ENCODE results near the gene WBP4.
"Not testable (repeated sequence)": the region's sequence is repeated elsewhere in the genome, so short reads cannot be mapped to it uniquely, and the experiment has no call there.

The WBP4 gene

GRCh38 chr13:41111454-41111853 lies 50.1 kb downstream of the WBP4 start:
- TF ChIP-seq Cebpa-rat (IDR thresholded peaks at IDR 0.05) = no peak
- Histone ChIP-seq H3K4me2 (no peak overlapping the region), H3K9ac (no peak overlapping the region), H3K4me1 (peaks cover 0 to 5% (median 0%) of the 10 kb centered on the region in 10 experiments; a peak in 5 of 20 replicates), H3K36me3 (no peaks in the 10 kb centered on the region), H3K4me3 (no peak overlapping the region), H3K27ac (no peak overlapping the region), H3K27me3 (no peaks in the 10 kb centered on the region), H3K9me3 (replicated peaks in 1 of 11) (peaks cover 10 to 21% (median 16%) of the 10 kb centered on the region in 11 experiments), H4K20me1 (no peaks in the 10 kb centered on the region)

- Histone ChIP-seq H3K4me2 (no peak overlapping the region), H3K27me3 (no peaks in the 10 kb centered on the region), H3K27ac (no peak overlapping the region), H3K9ac (no peak overlapping the region), H3K9me3 (replicated peaks in 1 of 11) (no peaks in the 10 kb centered on the region), H3K4me1 (no peaks in the 10 kb centered on the region), H4K20me1 (no peaks in the 10 kb centered on the region), H3K36me3 (no peaks in the 10 kb centered on the region), H3K4me3 (no peak overlapping the region)
- no peak for TF ChIP-seq Cebpa-rat (IDR thresholded peaks at IDR 0.05)
Measured at GRCh38 chr13:41117869-41118268, 56.6 kb downstream of the WBP4 start.

GRCh38 chr13:41122838-41123237 lies 61.5 kb downstream of the WBP4 start:
- Histone ChIP-seq H3K4me1 (no peaks in the 10 kb centered on the region), H3K4me3 (no peak overlapping the region), H3K27ac (no peak overlapping the region)

GRCh38 chr13:41127701-41128100 lies 66.4 kb downstream of the WBP4 start:
- Histone ChIP-seq H3K27ac (no peak overlapping the region), H3K36me3 (peaks cover 0 to 50% (median 26%) of the 10 kb centered on the region in 11 experiments; a peak in 18 of 22 replicates), H4K20me1 (peaks cover 0 to 4% (median 0%) of the 10 kb centered on the region in 11 experiments; a peak in 2 of 22 replicates), H3K4me2 (no peak overlapping the region), H3K4me1 (peaks cover 18 to 37% (median 27%) of the 10 kb centered on the region in 10 experiments), H3K9ac (no peak overlapping the region), H3K9me3 (replicated peaks in 1 of 11) (peaks cover 8 to 34% (median 19%) of the 10 kb centered on the region in 11 experiments; a peak in 19 of 22 replicates), H3K27me3 (no peaks in the 10 kb centered on the region), H3K4me3 (no peak overlapping the region)
- TF ChIP-seq Cebpa-rat (IDR thresholded peaks at IDR 0.05) = no peak

More at GRCh38 chr13:41122838-41123237, 61.5 kb downstream of the WBP4 start:
- Histone ChIP-seq H3K4me2 (no peak overlapping the region), H3K9me3 (replicated peaks in 1 of 11) (peaks cover 8 to 19% (median 12%) of the 10 kb centered on the region in 11 experiments; a peak in 19 of 22 replicates), H3K36me3 (peaks cover 0 to 26% (median 15%) of the 10 kb centered on the region in 11 experiments; a peak in 18 of 22 replicates), H3K27me3 (no peaks in the 10 kb centered on the region), H3K9ac (no peak overlapping the region), H4K20me1 (peaks cover 0 to 4% (median 0%) of the 10 kb centered on the region in 11 experiments; a peak in 1 of 22 replicates)
- no peak for TF ChIP-seq Cebpa-rat (IDR thresholded peaks at IDR 0.05)

GRCh38 chr13:41130356-41130755 lies 69.0 kb downstream of the WBP4 start:
- no peak for TF ChIP-seq Cebpa-rat (IDR thresholded peaks at IDR 0.05)
- H3K4me3 ChIP-seq = peak overlapping the region in 5 of 10 experiments; percentile 3 to 78 (median 68); a peak in 7 of 20 replicates

GRCh38 chr13:41131189-41131588 lies 69.9 kb downstream of the WBP4 start:
- H3K27ac ChIP-seq, H3K9ac ChIP-seq: not testable (repeated sequence)

More at GRCh38 chr13:41130356-41130755, 69.0 kb downstream of the WBP4 start:
- no peak overlapping the region for H3K27ac ChIP-seq
- H3K4me2 ChIP-seq = peak overlapping the region; percentile 55 to 93 (median 86)
- peaks cover 8 to 32% (median 19%) of the 10 kb centered on the region in 11 experiments; a peak in 19 of 22 replicates for H3K9me3 ChIP-seq (replicated peaks in 1 of 11)
- peaks cover 25 to 46% (median 35%) of the 10 kb centered on the region in 10 experiments for H3K4me1 ChIP-seq
- H3K36me3 ChIP-seq = peaks cover 0 to 50% (median 26%) of the 10 kb centered on the region in 11 experiments; a peak in 18 of 22 replicates
- H4K20me1 ChIP-seq = peaks cover 0 to 4% (median 0%) of the 10 kb centered on the region in 11 experiments; a peak in 2 of 22 replicates
- H3K27me3 ChIP-seq = no peaks in the 10 kb centered on the region
- H3K9ac ChIP-seq = no peak overlapping the region; a peak in 1 of 22 replicates

GRCh38 chr13:41131660-41132511 lies 70.6 kb downstream of the WBP4 start:
- H3K27ac ChIP-seq = peak overlapping the region; percentile 10 to 83 (median 78); a peak in 21 of 22 replicates
- H3K4me1 ChIP-seq = peaks cover 25 to 46% (median 35%) of the 10 kb centered on the region in 10 experiments
- peak overlapping the region; percentile 68 to 85 (median 77) for H3K4me3 ChIP-seq
- peaks cover 0 to 20% (median 6%) of the 10 kb centered on the region in 11 experiments; a peak in 9 of 22 replicates for H3K9me3 ChIP-seq (replicated peaks in 1 of 11)
- peak overlapping the region; percentile 84 to 93 (median 88) for H3K4me2 ChIP-seq
- H3K9ac ChIP-seq = peak overlapping the region; percentile 72 to 88 (median 80)
- H3K36me3 ChIP-seq = peaks cover 0 to 35% (median 15%) of the 10 kb centered on the region in 11 experiments; a peak in 14 of 22 replicates
- not testable (repeated sequence) for H3K27me3 ChIP-seq, H4K20me1 ChIP-seq

More at GRCh38 chr13:41131189-41131588, 69.9 kb downstream of the WBP4 start:
- Histone ChIP-seq H3K4me3 (peak overlapping the region in 5 of 10 experiments; percentile 42 to 80 (median 72); a peak in 8 of 20 replicates), H3K36me3 (peaks cover 0 to 42% (median 19%) of the 10 kb centered on the region in 11 experiments; a peak in 18 of 22 replicates), H3K9me3 (replicated peaks in 1 of 11) (peaks cover 2 to 24% (median 11%) of the 10 kb centered on the region in 11 experiments; a peak in 18 of 22 replicates), H3K4me2 (peak overlapping the region; percentile 55 to 93 (median 86)), H3K4me1 (peaks cover 25 to 46% (median 35%) of the 10 kb centered on the region in 10 experiments)
- H3K27me3 ChIP-seq, H4K20me1 ChIP-seq: not testable (repeated sequence)

GRCh38 chr13:41132512-41133152 lies 71.3 kb downstream of the WBP4 start, which contains the start of gene KBTBD6:
Gene KBTBD6, minus strand, starts transcription at chr13:41132802. Its CDS starts 291 bp downstream, at chr13:41132511.
- H3K9ac ChIP-seq = peak within 1 kb of the TSS; percentile 72 to 88 (median 80)
- peak within 1 kb of the TSS; percentile 20 to 83 (median 78); a peak in 21 of 22 replicates for H3K27ac ChIP-seq
- no peaks in the 10 kb centered on the region for H3K27me3 ChIP-seq
- H3K4me3 ChIP-seq = peak within 1 kb of the TSS; percentile 68 to 85 (median 77)
- peak within 1 kb of the TSS; percentile 84 to 93 (median 88) for H3K4me2 ChIP-seq
- TF ChIP-seq Cebpa-rat (IDR thresholded peaks at IDR 0.05) = no peak
- peaks cover 0 to 27% (median 9%) of the 10 kb centered on the region in 11 experiments; a peak in 10 of 22 replicates for H3K36me3 ChIP-seq
- H3K4me1 ChIP-seq = peaks cover 25 to 46% (median 35%) of the 10 kb centered on the region in 10 experiments
- peaks cover 0 to 15% (median 6%) of the 10 kb centered on the region in 11 experiments; a peak in 8 of 22 replicates for H3K9me3 ChIP-seq (replicated peaks in 1 of 11)
- H4K20me1 ChIP-seq = no peaks in the 10 kb centered on the region; a peak in 1 of 22 replicates

All from BLaER1 treated with 17β-estradiol and CSF1 and Interleukin-3, amounts not matched to agents 10 nM and 100 nM (cell line).